ENCODE measurements around the gene HECW1. TPM values are rescaled to one million over a fixed set of nuclear protein-coding genes. Genes with fewer than 3 reads are reported as not detected.
A peak's percentile ranks its signal among the peaks of the same experiment; 100 is the strongest.

HECW1 gene
- total and polyA plus RNA-seq, 2 of the 8 experiments (the other 6 are each of a cell fraction or from before 2014, with no cell fraction given) = 2.9 to 12.7 TPM

DNA sequence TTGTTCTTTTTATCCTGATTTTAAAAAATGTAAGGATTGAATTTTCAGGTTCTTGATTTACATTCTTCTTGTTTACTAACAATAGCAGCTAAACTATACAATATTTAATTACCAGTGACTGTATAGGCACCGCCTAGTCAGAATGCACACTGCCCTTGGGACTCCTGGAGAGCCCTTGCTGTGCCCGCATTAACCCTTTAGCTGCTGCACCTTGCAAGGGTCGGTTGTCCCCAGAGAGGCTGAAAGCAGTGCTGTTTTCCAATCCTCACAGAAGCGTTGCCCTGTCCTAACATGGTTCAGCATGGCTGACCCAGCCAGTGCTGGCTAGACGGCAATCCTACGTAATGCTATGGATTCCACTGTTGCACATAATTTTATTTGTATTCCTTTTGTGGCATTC lies 102.6 kb downstream of the HECW1 start:
- peaks cover 0 to 4% of the 10 kb centered on the region in 2 experiments; a peak in 2 of 4 replicates for H3K9me3 ChIP-seq (ENCODE audit: insufficient read depth in 2 of 2, low read depth in 1 of 2, low read length in 1 of 2)
- H3K14ac ChIP-seq (ENCODE audit: insufficient read length) = no peak overlapping the region
- no peak overlapping the region for H3K27ac ChIP-seq (ENCODE audit: low read depth, low read length)
- H3K18ac ChIP-seq (ENCODE audit: extremely low read depth, low read length) = peak overlapping the region; percentile 49; the same call in 1 of the 2 replicates
- H2BK5ac ChIP-seq (ENCODE audit: low read depth, low read length) = 0 out of 2 replicates have a peak overlapping the region, but pooled peaks have one; percentile 42
- TF ChIP-seq CBX8 (IDR thresholded peaks at IDR 0.05; ENCODE audit: borderline replicate concordance, low read depth, low read length) (no peak), ZNF274 (IDR thresholded peaks at IDR 0.05; ENCODE audit: borderline replicate concordance, extremely low read depth, low read length) (no peak), SUZ12 (IDR thresholded peaks at IDR 0.05; ENCODE audit: low read length) (no peak), PHF8 (conservative IDR thresholded peaks at IDR 0.05; ENCODE audit: low read depth, low read length) (no peak)
- FAIRE-seq (no peak), DNase-seq (ENCODE audit: low read depth in 1 of 2, low spot score in 2 of 2) (peak in 1 of 2 experiments; percentile 46)
- no peaks in the 10 kb centered on the region for H4K20me1 ChIP-seq (replicated peaks in 1 of 2; ENCODE audit: control insufficient read depth in 1 of 2, insufficient read depth in 2 of 2, low read length in 2 of 2)
- H2BK20ac ChIP-seq (ENCODE audit: low read length) = peak overlapping the region; percentile 73; the same call in 1 of the 2 replicates
- no peak overlapping the region for H3K4me3 ChIP-seq (ENCODE audit: extremely low read depth in 1 of 4, insufficient read depth in 2 of 4, low read depth in 3 of 4, low read length in 4 of 4)
- H2BK15ac ChIP-seq (ENCODE audit: low read length) = no peak overlapping the region
- H3K27me3 ChIP-seq (replicated peaks in 1 of 4; ENCODE audit: control insufficient read depth in 3 of 4, extremely low read depth in 1 of 4, insufficient read depth in 3 of 4, low read length in 3 of 4) = no peaks in the 10 kb centered on the region
- H3K4me1 ChIP-seq (replicated peaks in 1 of 4; ENCODE audit: control insufficient read depth in 3 of 4, insufficient read depth in 4 of 4, low read length in 3 of 4) = peaks cover 3 to 9% (median 6%) of the 10 kb centered on the region in 4 experiments; a peak in 5 of 7 replicates
- H2AFZ ChIP-seq (ENCODE audit: low read length) = no peak overlapping the region
- no peaks in the 10 kb centered on the region for H3K79me1 ChIP-seq (ENCODE audit: low read depth, low read length)
- H3K4me2 ChIP-seq (ENCODE audit: insufficient read depth in 1 of 2, low read depth in 2 of 2, low read length in 2 of 2) = no peak overlapping the region
- no peak overlapping the region for H3K4ac ChIP-seq (replicated peaks; ENCODE audit: insufficient read length, low read depth, low read length)
- no peak overlapping the region for H2BK120ac ChIP-seq (replicated peaks; ENCODE audit: low read depth, low read length)
- no peak overlapping the region for H2AK5ac ChIP-seq (ENCODE audit: low read depth, low read length)
- POLR2A ChIA-PET (ENCODE audit: partially characterized antibody) = interaction anchor here (0.6 kb wide), 1 partner anchor 241 kb away, joined by 3 read pairs; no protein-coding TSS in a partner anchor
- H3K23ac ChIP-seq (ENCODE audit: insufficient read length) = no peak overlapping the region
- H3K9ac ChIP-seq (replicated peaks in 1 of 4; ENCODE audit: extremely low read depth in 1 of 4, low read depth in 3 of 4, low read length in 3 of 4) = no peak overlapping the region
- H3K56ac ChIP-seq (replicated peaks; ENCODE audit: insufficient read length, low read depth, low read length) = no peak overlapping the region
- CTCF ChIA-PET (ENCODE audit: partially characterized antibody) = interaction anchor here (0.6 to 3.1 kb wide), 6 partner anchors 8 to 1324 kb away, joined by 3 to 25 read pairs (median 4); no protein-coding TSS in a partner anchor
- H3K36me3 ChIP-seq (ENCODE audit: control insufficient read depth in 2 of 4, insufficient read depth in 4 of 4, low read length in 3 of 4) = peaks cover 0 to 2% (median 0%) of the 10 kb centered on the region in 4 experiments; a peak in 1 of 8 replicates
- H2BK12ac ChIP-seq (ENCODE audit: low read depth, low read length) = peak overlapping the region; percentile 54; the same call in 1 of the 2 replicates
- H3K79me2 ChIP-seq (ENCODE audit: control insufficient read depth in 1 of 2, insufficient read depth in 2 of 2, low read length in 2 of 2) = no peaks in the 10 kb centered on the region
- H4K91ac ChIP-seq (replicated peaks; ENCODE audit: insufficient read length, low read length) = no peak overlapping the region
- H3K23me2 ChIP-seq (ENCODE audit: low read depth, low read length) = no peaks in the 10 kb centered on the region
- WGBS, 2 experiments (ENCODE audit: extremely low coverage in 1 of 2, insufficient coverage in 1 of 2, insufficient read length in 1 of 2, insufficient replicate concordance in 2 of 2, low coverage in 1 of 2, low lambda C conversion rate in 2 of 2, missing lambda C conversion rate in 1 of 2) = 70% methylated on average over 6 of the region's 6 CpGs; no CpG with 5 or more reads in 1 of the 2 experiments
- no peak overlapping the region for H4K8ac ChIP-seq (ENCODE audit: extremely low read depth, insufficient read depth, low read length)
- no peak overlapping the region for H4K5ac ChIP-seq (ENCODE audit: insufficient read length, low read depth, low read length)

Data from H1 (cell line).